Measurements from ENCODE around the gene TBC1D22A. TPM values are rescaled to one million over a fixed set of nuclear protein-coding genes. Genes with fewer than 3 reads are reported as not detected.

Gene TBC1D22A
- polyA plus RNA-seq, 1 experiment: 24.2 TPM

GRCh38 chr22:47012589-47013370, 250.3 kb downstream of the TBC1D22A start:
- Histone ChIP-seq H3K36me3 (ENCODE audit: control insufficient read depth, insufficient read depth, low read length) (no peaks in the 10 kb centered on the region; the same call in 1 of the 2 replicates), H3K4me3 (ENCODE audit: low read depth, low read length) (no peak overlapping the region), H3K27me3 (ENCODE audit: control insufficient read depth, insufficient read depth, low read length) (no peaks in the 10 kb centered on the region)
- ChIA-PET POLR2A (no interaction called here), CTCF (interaction anchor here (0.7 to 1.3 kb wide), 5 partner anchors 10 to 214 kb away, joined by 3 read pairs; no protein-coding TSS in a partner anchor)
- peak; percentile 44 for DNase-seq (ENCODE audit: low read depth)
- TF ChIP-seq CTCF (IDR thresholded peaks at IDR 0.05; ENCODE audit: insufficient read depth, low read depth, low read length): no peak

GRCh38 chr22:47013861-47014635, 251.6 kb downstream of the TBC1D22A start:
- Histone ChIP-seq H3K36me3 (ENCODE audit: control insufficient read depth, insufficient read depth, low read length) (no peaks in the 10 kb centered on the region; the same call in 1 of the 2 replicates), H3K27me3 (ENCODE audit: control insufficient read depth, insufficient read depth, low read length) (no peaks in the 10 kb centered on the region), H3K4me3 (ENCODE audit: low read depth, low read length) (no peak overlapping the region)
- TF ChIP-seq CTCF (IDR thresholded peaks at IDR 0.05; ENCODE audit: insufficient read depth, low read depth, low read length): no peak
- no peak for DNase-seq (ENCODE audit: low read depth)
- POLR2A ChIA-PET: no interaction called here
- CTCF ChIA-PET: no interaction called here

GRCh38 chr22:47014636-47015345, 252.3 kb downstream of the TBC1D22A start:
- CTCF ChIA-PET: no interaction called here
- DNase-seq (ENCODE audit: low read depth): no peak
- Histone ChIP-seq H3K36me3 (ENCODE audit: control insufficient read depth, insufficient read depth, low read length) (no peaks in the 10 kb centered on the region; the same call in 1 of the 2 replicates), H3K4me3 (ENCODE audit: low read depth, low read length) (no peak overlapping the region), H3K27me3 (ENCODE audit: control insufficient read depth, insufficient read depth, low read length) (no peaks in the 10 kb centered on the region)
- POLR2A ChIA-PET: no interaction called here
- TF ChIP-seq CTCF (IDR thresholded peaks at IDR 0.05; ENCODE audit: insufficient read depth, low read depth, low read length): no peak

GRCh38 chr22:47015589-47016178, 253.2 kb downstream of the TBC1D22A start:
- CTCF ChIA-PET: no interaction called here

More at GRCh38 chr22:47015589-47016178, 253.2 kb downstream of the TBC1D22A start:
- H3K36me3 ChIP-seq (ENCODE audit: control insufficient read depth, insufficient read depth, low read length): no peaks in the 10 kb centered on the region; the same call in 1 of the 2 replicates
- no peaks in the 10 kb centered on the region for H3K27me3 ChIP-seq (ENCODE audit: control insufficient read depth, insufficient read depth, low read length)
- TF ChIP-seq CTCF (IDR thresholded peaks at IDR 0.05; ENCODE audit: insufficient read depth, low read depth, low read length): no peak
- DNase-seq (ENCODE audit: low read depth): no peak
- POLR2A ChIA-PET: no interaction called here
- no peak overlapping the region for H3K4me3 ChIP-seq (ENCODE audit: low read depth, low read length)
